Liver (tissue), 3 donors: ENCODE measurements around the gene SEC61B.

Experiments used
- CTCF ChIP-seq: fragments of 150-350 bp; IDR thresholded peaks from 2 replicates; pipeline ENCODE4 v1.5.1; 2017; ENCODE audit warnings: improper control_type of control experiment, low read depth, low read length; ENCODE audit not compliant: missing input control
- RAD21 ChIP-seq, 2 donors: IDR thresholded peaks; 2 replicates each; pipeline ENCODE4 v1.6.1; 2016; ENCODE audit warnings: antibody characterized with exemption in 2 of 2, mild to moderate bottlenecking in 2 of 2
- REST ChIP-seq: IDR thresholded peaks from 2 replicates; pipeline ENCODE4 v1.6.1; 2016; ENCODE audit warnings: antibody characterized with exemption, mild to moderate bottlenecking
- RXRA ChIP-seq, 2 donors: IDR thresholded peaks; 2 replicates each; pipeline ENCODE4 v1.6.1; 2017 to 2018; ENCODE audit warnings: antibody characterized with exemption in 2 of 2, mild to moderate bottlenecking in 1 of 2
- TAF1 ChIP-seq: conservative IDR thresholded peaks from 2 replicates; pipeline ENCODE4 v1.6.1; 2016; ENCODE audit warnings: antibody characterized with exemption, mild to moderate bottlenecking
- donor health status: healthy.
- donor health status: healthy.

GRCh38 chr9:99238331-99238730 lies 16.2 kb downstream of the SEC61B start:
- TF ChIP-seq CTCF (no peak), REST (no peak), RAD21 (IDR thresholded peaks at IDR 0.05) (no peak), TAF1 (no peak), RXRA (IDR thresholded peaks at IDR 0.05) (no peak)
